ENCODE data around the gene C1GALT1.

C1GALT1 gene

DNA sequence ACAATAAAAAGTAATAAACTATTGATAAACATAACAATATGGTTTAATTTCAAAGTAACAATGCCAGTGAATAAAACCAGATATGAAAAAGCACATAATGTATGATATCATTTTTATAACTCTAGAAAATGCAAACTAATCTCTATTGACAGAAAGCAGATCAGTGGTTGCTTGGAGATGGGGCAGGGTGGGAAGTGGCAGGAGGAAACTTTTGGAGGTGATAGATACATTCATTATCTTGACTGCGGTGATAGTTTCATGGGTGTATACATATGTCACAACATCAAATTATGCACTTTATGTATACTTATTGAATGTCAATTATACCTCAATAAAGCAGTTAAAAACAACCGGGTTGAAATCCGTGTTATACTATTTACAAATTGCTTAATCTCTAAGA lies 16.0 kb upstream of the C1GALT1 start:
- TF ChIP-seq, protein P1, sequence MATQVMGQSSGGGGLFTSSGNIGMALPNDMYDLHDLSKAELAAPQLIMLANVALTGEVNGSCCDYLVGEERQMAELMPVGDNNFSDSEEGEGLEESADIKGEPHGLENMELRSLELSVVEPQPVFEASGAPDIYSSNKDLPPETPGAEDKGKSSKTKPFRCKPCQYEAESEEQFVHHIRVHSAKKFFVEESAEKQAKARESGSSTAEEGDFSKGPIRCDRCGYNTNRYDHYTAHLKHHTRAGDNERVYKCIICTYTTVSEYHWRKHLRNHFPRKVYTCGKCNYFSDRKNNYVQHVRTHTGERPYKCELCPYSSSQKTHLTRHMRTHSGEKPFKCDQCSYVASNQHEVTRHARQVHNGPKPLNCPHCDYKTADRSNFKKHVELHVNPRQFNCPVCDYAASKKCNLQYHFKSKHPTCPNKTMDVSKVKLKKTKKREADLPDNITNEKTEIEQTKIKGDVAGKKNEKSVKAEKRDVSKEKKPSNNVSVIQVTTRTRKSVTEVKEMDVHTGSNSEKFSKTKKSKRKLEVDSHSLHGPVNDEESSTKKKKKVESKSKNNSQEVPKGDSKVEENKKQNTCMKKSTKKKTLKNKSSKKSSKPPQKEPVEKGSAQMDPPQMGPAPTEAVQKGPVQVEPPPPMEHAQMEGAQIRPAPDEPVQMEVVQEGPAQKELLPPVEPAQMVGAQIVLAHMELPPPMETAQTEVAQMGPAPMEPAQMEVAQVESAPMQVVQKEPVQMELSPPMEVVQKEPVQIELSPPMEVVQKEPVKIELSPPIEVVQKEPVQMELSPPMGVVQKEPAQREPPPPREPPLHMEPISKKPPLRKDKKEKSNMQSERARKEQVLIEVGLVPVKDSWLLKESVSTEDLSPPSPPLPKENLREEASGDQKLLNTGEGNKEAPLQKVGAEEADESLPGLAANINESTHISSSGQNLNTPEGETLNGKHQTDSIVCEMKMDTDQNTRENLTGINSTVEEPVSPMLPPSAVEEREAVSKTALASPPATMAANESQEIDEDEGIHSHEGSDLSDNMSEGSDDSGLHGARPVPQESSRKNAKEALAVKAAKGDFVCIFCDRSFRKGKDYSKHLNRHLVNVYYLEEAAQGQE (IDR thresholded peaks at IDR 0.05; ENCODE audit: insufficient replicate concordance, low read depth), result no peak
- TF ChIP-seq GABPA (IDR thresholded peaks at IDR 0.05; ENCODE audit: low read depth), result no peak
- Histone ChIP-seq H3K27me3 (ENCODE audit: insufficient read depth, poor library complexity, severe bottlenecking) (no peaks in the 10 kb centered on the region), H3K4me3 (replicated peaks; ENCODE audit: insufficient read depth, low read length) (no peak overlapping the region), H3K27ac (replicated peaks) (no peak overlapping the region)
- no peak for DNase-seq (ENCODE audit: low read depth in 1 of 2, low spot score in 1 of 2)

DNA sequence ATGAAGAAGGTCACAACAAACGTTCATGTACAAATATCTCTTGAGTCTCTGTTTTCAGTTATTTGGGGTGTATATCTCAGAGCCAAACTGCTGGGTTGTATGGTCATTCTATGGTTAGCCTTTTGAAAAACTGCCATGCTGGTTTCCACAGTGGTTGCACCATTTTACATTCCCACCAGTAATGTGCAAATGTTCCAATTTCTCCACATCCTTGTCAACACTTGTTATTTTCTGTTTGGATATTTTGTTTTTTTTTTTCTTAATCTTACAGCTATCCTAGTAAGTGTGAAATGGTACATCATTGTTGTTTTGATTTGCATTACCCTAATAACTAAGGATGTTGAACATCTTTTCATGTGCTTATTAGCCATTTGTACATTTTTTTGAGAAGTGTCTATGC lies 13.0 kb upstream of the C1GALT1 start:
- Histone ChIP-seq H3K4me3 (replicated peaks; ENCODE audit: insufficient read depth, low read length) (no peak overlapping the region), H3K27ac (replicated peaks) (no peak overlapping the region), H3K27me3 (ENCODE audit: insufficient read depth, poor library complexity, severe bottlenecking) (no peaks in the 10 kb centered on the region)
- no peak for DNase-seq (ENCODE audit: low read depth in 1 of 2, low spot score in 1 of 2)
- no peak for TF ChIP-seq SPI1 (IDR thresholded peaks at IDR 0.05; ENCODE audit: borderline replicate concordance, low read depth)
- TF ChIP-seq, protein P1 (IDR thresholded peaks at IDR 0.05; ENCODE audit: insufficient replicate concordance, low read depth), result no peak
- TF ChIP-seq POLR2AphosphoS5 (IDR thresholded peaks at IDR 0.05; ENCODE audit: low read depth), result no peak
- TF ChIP-seq GABPA (IDR thresholded peaks at IDR 0.05; ENCODE audit: low read depth), result no peak
- TF ChIP-seq, protein P2, sequence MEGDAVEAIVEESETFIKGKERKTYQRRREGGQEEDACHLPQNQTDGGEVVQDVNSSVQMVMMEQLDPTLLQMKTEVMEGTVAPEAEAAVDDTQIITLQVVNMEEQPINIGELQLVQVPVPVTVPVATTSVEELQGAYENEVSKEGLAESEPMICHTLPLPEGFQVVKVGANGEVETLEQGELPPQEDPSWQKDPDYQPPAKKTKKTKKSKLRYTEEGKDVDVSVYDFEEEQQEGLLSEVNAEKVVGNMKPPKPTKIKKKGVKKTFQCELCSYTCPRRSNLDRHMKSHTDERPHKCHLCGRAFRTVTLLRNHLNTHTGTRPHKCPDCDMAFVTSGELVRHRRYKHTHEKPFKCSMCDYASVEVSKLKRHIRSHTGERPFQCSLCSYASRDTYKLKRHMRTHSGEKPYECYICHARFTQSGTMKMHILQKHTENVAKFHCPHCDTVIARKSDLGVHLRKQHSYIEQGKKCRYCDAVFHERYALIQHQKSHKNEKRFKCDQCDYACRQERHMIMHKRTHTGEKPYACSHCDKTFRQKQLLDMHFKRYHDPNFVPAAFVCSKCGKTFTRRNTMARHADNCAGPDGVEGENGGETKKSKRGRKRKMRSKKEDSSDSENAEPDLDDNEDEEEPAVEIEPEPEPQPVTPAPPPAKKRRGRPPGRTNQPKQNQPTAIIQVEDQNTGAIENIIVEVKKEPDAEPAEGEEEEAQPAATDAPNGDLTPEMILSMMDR (IDR thresholded peaks at IDR 0.05; ENCODE audit: insufficient read depth, low read length), result no peak

DNA sequence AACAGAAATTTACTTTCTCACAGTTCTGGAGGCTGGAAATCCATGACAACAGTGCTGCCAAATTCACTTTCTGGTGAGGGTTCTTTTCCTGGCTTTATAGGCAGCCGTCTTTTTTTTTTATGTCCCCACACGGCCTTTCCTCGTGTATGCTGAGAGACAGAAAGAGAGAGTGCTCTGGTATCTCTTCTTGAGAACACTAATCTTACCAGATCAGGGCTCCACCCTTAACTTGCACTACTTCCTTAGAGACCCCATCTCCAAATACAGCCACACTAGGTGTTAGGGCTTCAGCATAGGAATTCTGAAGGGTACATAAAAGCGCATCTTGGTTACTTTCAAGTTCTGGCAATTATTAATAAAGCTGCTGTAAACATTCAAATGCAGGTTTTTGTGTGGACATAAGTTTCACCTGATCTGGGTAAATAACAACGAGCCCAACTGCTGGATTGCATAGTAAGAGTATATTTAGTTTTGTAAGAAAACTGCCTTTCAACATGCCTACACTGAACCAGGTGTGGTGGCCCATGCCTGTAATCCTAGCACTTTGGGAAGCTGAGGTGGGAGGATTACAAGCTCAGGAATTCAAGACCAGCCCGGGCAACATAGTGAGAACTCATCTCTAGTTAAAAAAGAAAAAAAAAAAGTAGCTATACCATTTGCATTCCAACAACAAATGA lies 8.2 kb upstream of the C1GALT1 start:
- no peaks in the 10 kb centered on the region for H3K27me3 ChIP-seq (ENCODE audit: insufficient read depth, poor library complexity, severe bottlenecking)
- TF ChIP-seq, protein P2 (IDR thresholded peaks at IDR 0.05; ENCODE audit: insufficient read depth, low read length), result no peak
- TF ChIP-seq, protein P1 (IDR thresholded peaks at IDR 0.05; ENCODE audit: insufficient replicate concordance, low read depth), result no peak
- TF ChIP-seq POLR2AphosphoS5 (IDR thresholded peaks at IDR 0.05; ENCODE audit: low read depth), result no peak
- no peak for TF ChIP-seq SPI1 (IDR thresholded peaks at IDR 0.05; ENCODE audit: borderline replicate concordance, low read depth)
- TF ChIP-seq GABPA (IDR thresholded peaks at IDR 0.05; ENCODE audit: low read depth), result no peak
- DNase-seq (ENCODE audit: low read depth in 1 of 2, low spot score in 1 of 2), result no peak
- no peak overlapping the region for H3K4me3 ChIP-seq (replicated peaks; ENCODE audit: insufficient read depth, low read length)
- H3K27ac ChIP-seq (replicated peaks), result no peak overlapping the region
